Raji (cell line): ENCODE results near the gene LHX6.

Experiments
- POLR2A ChIP-seq: IDR thresholded peaks from 2 replicates; pipeline ENCODE4 v1.6.1; 2011; ENCODE audit warnings: low read depth, low read length, control low read depth; ENCODE audit not compliant: insufficient read depth

The LHX6 gene

DNA sequence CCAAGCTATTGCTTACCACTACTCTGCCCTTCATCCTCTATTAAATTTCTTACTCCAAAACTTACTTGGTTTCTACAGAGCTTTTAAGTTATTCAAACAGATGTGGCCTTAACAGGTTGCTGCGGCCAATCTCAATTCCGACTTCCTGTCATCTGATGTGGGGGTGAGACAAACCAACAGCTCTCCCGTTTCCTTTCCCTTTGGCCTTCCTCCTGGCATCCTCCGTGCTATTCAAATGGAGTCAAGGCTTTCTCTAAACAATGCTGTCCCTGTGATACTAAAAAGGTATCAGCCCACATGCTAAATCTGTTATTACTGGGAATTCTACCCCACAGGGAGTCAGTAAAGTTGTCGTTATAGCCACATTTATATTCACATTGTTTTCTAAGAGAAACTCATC lies 24.0 kb upstream of the LHX6 start:
- no peak for TF ChIP-seq POLR2A

DNA sequence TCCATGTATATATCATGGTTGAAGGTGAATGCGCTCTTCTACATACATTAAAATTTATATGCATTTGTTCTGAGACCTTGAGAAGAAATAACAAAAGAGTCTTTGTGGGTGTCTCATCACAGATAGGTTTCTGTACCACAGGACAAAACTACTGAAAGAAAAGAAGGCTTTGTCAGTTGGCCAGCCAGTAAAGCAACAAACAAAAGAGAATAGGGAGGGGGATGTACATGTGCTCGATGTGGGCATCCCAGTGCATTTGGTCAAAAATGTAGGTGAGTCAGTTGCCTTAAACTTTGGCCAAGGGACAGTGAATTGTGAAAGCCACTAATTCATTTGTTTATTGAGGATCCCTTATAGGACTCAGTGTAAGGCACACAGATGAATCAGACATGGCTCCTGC lies 22.6 kb upstream of the LHX6 start:
- TF ChIP-seq POLR2A, result no peak

DNA sequence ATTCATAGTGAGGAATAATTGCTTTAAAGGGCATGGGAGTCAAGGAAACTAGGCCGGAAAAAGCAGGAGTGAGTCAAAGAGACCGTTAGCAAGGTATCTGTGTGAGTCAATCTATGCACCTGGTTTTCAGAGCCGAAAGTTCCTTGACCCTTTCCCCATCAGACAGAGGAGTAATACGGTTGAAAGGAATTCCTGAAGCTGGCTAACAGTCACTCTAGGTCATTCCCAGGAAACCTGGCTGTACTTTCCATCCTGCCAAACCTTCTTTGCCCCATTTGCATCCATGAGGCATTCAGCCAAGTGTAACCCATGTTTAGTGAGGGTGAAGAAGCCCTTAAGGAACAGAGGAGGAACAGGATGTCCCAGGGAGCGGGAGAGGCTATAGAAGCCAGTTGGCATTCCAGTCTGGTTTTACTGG lies 19.7 kb upstream of the LHX6 start:
- TF ChIP-seq POLR2A, result no peak

DNA sequence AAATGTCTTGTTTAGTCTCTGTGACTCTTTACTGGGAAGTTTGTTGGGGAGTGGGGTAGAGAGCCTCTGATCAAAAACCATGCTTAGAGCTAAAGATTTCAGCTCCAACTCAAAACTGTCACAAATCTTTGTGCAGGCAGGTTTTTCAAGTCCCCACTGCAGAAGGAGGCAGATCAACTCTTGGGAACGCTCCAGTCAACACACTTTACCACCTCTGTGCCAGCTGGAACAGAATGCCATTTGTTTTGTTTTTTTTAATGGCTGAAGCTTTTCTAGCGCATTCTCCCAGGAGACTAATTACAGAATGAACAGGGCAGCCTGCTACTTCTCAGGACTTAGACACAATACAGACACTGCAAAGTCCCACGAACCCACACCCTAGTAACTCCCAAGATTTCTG lies 17.9 kb upstream of the LHX6 start:
- TF ChIP-seq POLR2A, result no peak

DNA sequence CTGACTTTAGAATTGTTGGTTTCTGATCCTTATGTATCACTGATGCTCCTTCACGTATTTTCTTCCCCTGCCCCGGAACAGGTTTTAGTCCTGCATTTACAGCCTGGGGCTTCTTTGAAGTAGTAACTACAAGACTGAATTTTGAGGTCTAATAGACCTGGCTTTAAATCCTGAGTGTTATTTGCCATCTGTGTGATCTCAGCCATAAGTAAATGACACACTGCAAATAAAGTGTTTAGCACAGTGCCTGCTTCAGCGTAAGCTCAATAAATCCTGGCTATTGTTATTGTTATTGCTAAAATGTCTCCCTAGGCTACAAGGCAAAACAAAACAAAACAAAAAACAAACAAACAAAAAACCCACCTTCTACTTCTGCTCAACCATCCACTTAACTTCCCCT lies 15.6 kb upstream of the LHX6 start:
- TF ChIP-seq POLR2A, result no peak

DNA sequence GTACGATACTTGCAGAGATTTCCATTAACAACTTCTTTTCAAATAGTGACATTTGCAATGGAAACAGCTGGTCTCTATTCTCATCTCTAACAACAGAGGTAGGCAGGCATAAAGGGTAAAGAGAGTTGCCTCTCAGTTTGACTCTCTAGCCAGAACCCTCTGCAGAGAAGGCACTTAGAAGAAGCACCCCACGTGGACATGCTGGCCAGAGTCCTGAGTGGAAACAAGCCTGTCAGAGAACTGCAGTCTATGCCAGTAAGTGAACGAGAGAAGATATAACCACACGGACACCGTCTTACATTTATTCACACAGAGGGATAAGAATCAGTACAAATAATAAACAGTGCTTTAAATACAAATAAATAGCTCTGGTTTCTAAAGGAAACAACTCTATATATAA lies 11.0 kb upstream of the LHX6 start:
- no peak for TF ChIP-seq POLR2A

DNA sequence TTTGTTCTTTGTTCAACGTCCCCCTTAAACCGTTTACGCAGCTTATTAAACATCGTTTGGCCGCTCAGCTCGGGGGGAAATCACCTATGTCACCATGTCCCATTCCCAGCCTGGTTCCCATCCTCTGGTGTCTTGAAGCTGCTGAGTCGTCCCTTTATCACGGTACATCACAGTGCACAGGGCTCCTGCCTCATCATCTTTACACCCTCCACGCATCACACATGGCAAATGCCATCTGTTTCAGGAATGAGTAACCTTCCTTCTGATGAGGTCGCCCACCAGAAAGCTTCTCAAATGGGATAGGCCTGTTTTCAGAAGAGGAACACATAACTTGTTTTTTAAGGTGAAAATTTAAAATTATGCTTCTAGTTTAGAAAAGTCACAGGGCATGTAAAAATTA lies 7.9 kb upstream of the LHX6 start:
- TF ChIP-seq POLR2A, result no peak

DNA sequence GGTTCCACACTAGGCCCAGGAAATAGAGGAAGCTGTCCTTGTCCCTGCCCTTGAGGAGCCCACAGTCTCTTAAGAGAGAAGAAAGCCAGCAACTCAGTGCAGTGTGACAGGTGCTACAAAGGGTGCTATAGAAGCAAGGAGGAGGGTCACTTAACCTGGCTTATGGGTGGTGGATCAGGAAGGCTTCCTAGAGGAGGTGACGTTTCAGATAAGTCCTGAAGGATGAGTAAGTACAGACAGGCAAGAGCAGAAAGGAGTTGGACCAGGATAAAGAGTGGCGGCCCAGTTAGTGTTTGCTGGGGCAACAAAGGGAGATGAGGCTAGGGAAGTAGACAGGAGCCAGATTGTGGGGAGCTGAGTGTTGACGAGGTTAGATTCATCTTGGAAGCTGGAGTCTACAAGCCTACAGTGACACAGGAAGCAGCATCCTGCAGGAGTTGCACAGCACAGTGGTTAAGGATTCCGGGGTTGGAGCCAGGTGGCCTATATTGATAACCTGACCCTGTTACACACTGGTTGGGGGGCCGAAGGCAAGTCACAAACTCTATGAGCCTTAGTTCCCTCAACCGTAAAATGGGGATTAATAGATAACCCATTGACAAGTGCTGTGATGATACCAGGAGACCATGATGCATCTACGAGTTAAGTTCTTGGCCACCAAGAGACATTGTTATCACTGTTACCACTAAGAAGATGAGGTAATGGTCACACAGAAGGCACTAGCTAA lies 5.4 kb upstream of the LHX6 start:
- TF ChIP-seq POLR2A, result no peak

DNA sequence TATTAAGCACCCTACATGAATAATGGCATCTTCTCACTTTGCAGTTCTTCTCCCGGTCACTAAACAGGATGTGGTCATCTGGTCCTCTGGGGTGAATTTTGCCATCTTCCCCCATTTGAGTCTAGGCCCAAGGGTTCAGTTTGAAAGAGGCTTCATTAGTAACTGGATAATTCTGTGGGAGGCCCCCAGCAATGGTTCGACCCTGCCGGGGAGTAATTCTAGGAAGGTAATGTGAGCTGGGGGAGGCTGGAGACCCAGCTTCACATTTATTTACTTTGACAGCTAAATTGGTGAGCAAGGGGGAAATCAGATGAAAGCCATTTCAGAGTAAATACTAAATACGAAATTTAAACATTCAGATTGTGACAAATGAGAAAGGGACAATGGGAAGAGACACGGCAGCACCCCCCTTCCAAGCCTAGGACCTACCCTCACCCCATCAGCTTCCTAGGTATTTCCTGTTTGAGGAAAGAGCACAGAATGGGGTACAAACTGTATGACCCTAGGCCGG lies 4.1 kb upstream of the LHX6 start:
- no peak for TF ChIP-seq POLR2A

DNA sequence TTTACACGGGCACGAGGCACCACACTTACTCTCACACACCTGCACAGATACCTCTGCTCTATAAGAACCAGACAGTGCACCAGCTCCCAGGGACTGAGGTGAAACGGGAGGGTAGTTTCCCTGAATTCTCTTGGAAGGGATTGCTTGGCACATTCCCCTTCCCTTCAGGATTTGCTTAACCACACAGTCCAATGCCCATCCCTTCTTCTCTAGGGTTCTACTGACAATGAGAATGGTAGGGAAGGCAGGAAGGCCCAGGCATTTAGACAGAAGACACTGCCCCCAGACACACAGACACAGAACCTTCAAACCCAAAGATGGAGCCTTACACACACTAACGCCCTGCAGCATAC lies 704 bp upstream of the LHX6 start:
- TF ChIP-seq POLR2A, result no peak

DNA sequence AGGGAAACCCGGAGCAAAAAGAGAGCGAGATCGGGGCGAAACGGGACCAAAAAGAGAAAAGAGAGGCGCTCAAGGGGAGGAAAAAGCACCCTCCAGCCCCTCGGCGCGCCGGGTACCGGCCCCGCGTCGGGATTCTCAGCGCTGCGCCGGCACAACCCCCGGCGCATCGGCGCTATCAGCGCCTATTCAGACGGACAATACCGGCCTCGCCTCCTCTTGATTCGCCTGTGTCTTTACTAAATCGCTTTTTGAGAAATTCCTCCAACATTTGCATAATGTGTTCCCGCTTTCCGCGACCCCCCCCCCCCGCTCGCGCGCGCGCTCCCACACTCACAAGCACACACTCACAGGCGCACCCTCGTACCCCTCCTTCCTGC lies 578 bp downstream of the LHX6 start:
- no peak for TF ChIP-seq POLR2A

DNA sequence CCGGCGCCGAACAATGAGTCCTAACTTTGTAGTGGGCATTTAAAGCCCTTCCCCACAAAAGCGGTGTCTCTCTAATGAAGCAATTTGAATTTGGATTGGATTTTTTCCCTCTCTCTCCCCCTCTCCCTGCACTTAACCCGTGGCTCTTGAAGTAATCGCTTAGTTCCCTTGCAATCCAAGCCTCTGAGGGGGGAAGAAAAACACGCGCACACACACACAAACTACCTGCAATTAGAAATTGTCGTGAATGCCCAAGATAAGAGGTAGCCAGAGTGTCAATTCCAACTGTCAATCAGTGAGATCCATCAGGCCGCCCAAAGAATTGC lies 1.2 kb downstream of the LHX6 start:
- TF ChIP-seq POLR2A, result no peak

DNA sequence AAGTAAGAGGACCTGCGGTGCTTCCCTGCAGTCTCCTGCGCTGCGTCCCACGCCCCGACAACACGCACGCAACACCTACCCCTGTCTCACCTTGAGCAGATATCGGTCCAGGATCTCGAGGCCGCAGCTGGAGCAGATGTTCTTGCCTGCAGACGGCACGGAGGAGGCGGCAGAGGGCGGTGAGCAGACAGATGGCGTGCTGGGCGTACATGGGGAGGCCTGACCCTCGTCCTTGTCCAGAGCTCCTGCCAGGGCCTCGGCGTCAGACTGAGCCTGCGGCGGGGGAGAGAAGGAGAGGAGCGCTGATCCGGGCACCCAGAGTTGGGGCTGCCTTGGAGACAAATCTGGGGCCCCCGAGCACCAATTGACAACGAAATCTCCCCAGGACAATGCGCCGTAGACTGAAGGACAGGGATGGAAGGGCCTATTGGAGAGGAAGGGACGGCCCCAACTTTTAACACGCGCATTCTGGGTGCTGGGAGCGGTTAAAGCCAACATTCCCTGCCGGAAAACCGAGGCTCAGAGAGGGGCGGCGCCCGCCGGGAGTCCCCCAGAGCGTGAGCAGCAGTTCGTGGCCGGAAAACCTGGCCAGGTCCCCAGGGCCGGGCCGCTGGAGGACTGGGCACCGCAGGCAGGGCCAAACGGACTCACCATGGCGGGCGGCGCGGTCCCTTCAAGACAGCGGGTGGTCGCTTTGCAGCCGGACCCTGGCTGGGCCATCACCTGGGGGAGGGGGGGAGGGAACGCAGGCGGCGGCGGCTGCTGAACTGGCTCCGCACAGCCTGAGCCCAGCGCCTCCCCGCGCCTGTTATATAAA lies 1.8 kb downstream of the LHX6 start:
- TF ChIP-seq POLR2A, result no peak

DNA sequence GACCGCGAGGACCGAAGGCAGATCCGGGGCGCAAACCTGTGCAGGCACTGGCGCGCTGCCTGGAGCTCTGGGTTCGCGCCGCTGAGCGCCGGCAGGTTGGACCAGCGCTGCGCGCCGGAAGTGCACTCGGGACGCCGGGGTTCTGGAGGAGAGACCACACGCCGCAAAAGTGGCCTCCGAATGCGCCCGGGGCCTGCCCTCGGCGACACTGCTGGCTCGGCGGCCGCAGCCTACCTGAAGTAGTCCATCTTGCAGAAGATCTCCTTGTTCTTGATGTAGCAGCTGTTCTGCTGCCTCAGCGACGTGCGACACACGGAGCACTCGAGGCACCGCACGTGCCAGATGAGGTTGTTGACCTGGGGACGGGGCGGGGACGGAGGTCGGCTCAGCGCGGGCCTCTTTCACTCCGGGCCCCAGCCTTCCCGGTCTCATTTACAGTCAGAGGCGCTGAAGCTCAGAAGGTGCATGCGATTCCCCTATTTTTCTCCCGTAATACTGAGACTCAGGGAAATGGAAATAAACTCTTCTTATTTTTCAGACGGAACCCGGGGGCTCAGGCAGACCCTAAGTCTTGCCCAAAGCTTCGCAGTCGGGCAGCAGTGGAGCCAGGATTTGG lies 2.5 kb downstream of the LHX6 start:
- TF ChIP-seq POLR2A, result no peak

DNA sequence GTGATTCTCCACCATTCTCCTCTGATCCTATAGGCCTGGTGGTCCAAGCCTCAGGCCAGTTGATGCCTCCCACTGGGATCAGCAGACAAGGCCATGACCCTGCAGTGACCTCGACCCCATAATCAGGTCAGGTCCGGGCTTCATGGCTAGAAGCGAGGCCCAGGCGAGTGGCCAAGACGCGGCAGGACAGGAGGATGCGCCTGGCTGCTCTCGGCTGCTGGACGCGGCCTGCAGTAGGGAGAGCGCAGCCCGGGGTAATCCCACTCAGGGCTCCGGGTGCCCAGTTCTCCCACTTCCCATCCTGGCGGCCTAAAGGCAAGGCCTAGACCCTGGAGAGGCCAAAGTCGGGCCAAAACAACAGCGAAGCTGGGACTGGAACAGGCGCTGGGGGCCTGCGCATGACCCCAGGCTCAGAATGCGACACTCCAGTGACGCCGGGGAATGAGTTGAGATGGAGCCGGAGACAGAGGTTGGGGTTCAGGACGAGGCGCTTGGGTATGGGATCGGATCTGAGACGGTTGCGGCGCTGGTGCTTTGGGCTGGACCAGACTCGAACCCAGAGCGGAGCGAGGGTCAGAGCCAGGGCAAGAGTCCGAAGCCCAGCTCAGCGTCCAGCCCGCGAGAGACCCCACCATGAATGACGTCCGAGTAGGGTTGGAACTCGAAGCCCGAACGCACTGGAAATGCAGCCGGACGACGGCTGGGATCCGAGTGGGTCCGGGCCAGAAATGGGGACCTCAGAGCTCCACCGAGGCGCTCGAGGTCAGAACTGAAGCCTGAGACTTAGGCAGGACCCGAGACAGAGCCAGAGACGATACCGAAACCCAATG lies 3.2 kb downstream of the LHX6 start:
- no peak for TF ChIP-seq POLR2A
